Endothelial cell of umbilical vein (primary cell): ENCODE results near the gene LCE1D. TPM values are rescaled to one million over a fixed set of nuclear protein-coding genes. Genes with fewer than 3 reads are reported as not detected.

Source experiments
- BruUV-seq: library from RNA; stranded (reverse); fragments of 400-500 nt; replicated peaks from 2 replicates; lab custom pipeline; 2021; lab: Mats Ljungman, UMichigan
- CTCF ChIA-PET: fragments of 300-600, 350-600 bp; sonication (Branson Sonifier 250); formaldehyde crosslinking; loops from one replicate; lab custom pipeline; 2021; ENCODE audit warnings: antibody characterized with exemption, inconsistent platforms; lab: Charles Lee
- POLR2A ChIA-PET: fragments of 300-600, 350-600 bp; sonication (Branson Sonifier 250); formaldehyde crosslinking; loops from one replicate; lab custom pipeline; 2021; ENCODE audit warnings: antibody characterized with exemption, inconsistent platforms; lab: Charles Lee
- DNase-seq: peaks from one replicate; pipeline ENCODE4 v3.0.0-alpha.2; 2011; ENCODE audit warnings: low read depth, low spot score
- FAIRE-seq: peaks from 2 replicates; lab custom pipeline; 2011; peaks lifted over from hg19 to GRCh38; lab: Jason Lieb, UNC
- H2AFZ ChIP-seq: 2 replicates; pipeline ENCODE4 v1.6.0; 2012; ENCODE audit warnings: low read depth, low read length, control low read depth, inconsistent platforms
- H3K27ac ChIP-seq: 2 replicates; pipeline ENCODE4 v1.5.1; 2011; ENCODE audit warnings: low read depth, mild to moderate bottlenecking, control low read depth, low read length, moderate library complexity; ENCODE audit not compliant: insufficient read depth
- H3K27me3 ChIP-seq, 2 experiments: 2 replicates each; pipeline versions ENCODE4 v1.6.0 to v1.6.1; 2011; ENCODE audit warnings: low read length in 2 of 2, mixed read lengths in 1 of 2; ENCODE audit not compliant: control insufficient read depth in 2 of 2, insufficient read depth in 2 of 2
- H3K36me3 ChIP-seq, 2 experiments: 2 replicates in 1 of 2; 3 replicates in 1 of 2; pipeline ENCODE4 v1.5.1; 2011; ENCODE audit warnings: low read length in 2 of 2, mild to moderate bottlenecking in 1 of 2, moderate library complexity in 1 of 2; ENCODE audit not compliant: control insufficient read depth in 2 of 2, insufficient read depth in 2 of 2; ENCODE audit errors: extremely low read depth in 1 of 2
- H3K4me1 ChIP-seq: 3 replicates; pipeline ENCODE4 v1.5.1; 2011; ENCODE audit warnings: mild to moderate bottlenecking, low read length; ENCODE audit not compliant: control insufficient read depth, insufficient read depth; ENCODE audit errors: extremely low read depth
- H3K4me2 ChIP-seq: 2 replicates; pipeline ENCODE4 v1.6.1; 2011; ENCODE audit warnings: low read length, control low read depth, mixed read lengths; ENCODE audit not compliant: insufficient read depth
- H3K4me3 ChIP-seq, 3 experiments: fragments of 200-600 bp in 1 of 3; sonication (generic), shearing (Covaris generic) in 1 of 3; replicated peaks in 1 of 3; 2 replicates each; pipeline ENCODE4 v1.5.1; 2011 to 2016; ENCODE audit warnings: control low read depth in 3 of 3, low read length in 3 of 3, mild to moderate bottlenecking in 2 of 3, inconsistent platforms in 1 of 3, low read depth in 1 of 3, moderate library complexity in 1 of 3; ENCODE audit not compliant: insufficient read depth in 1 of 3
- H3K79me2 ChIP-seq: 2 replicates; pipeline ENCODE4 v1.6.0; 2012; ENCODE audit warnings: low read length, inconsistent platforms; ENCODE audit not compliant: control insufficient read depth, insufficient read depth
- H3K9ac ChIP-seq: replicated peaks from 2 replicates; pipeline ENCODE3; 2011; ENCODE audit warnings: low read length, control low read depth; ENCODE audit not compliant: insufficient read depth; ENCODE audit errors: extremely low read depth
- H3K9me1 ChIP-seq: replicated peaks from 3 replicates; pipeline ENCODE4 v1.6.0; 2011; ENCODE audit warnings: mild to moderate bottlenecking, low read length; ENCODE audit not compliant: control insufficient read depth, insufficient read depth; ENCODE audit errors: extremely low read depth
- H3K9me3 ChIP-seq: replicated peaks from 2 replicates; pipeline ENCODE4 v1.5.1; 2012; ENCODE audit warnings: low read length, inconsistent platforms; ENCODE audit not compliant: control insufficient read depth, insufficient read depth
- H4K20me1 ChIP-seq: replicated peaks from 2 replicates; pipeline ENCODE3; 2011; ENCODE audit warnings: mild to moderate bottlenecking, low read length; ENCODE audit not compliant: control insufficient read depth, insufficient read depth; ENCODE audit errors: extremely low read depth
- CTCF ChIP-seq, 2 donors: IDR thresholded peaks; 1 replicate in 1 of 2; 2 replicates in 1 of 2; pipeline ENCODE4 v1.5.1; 2011; ENCODE audit warnings: low read length in 2 of 2, mild to moderate bottlenecking in 2 of 2, moderate library complexity in 2 of 2, control low read depth in 1 of 2, inconsistent platforms in 1 of 2, low read depth in 1 of 2; ENCODE audit not compliant: insufficient read depth in 1 of 2; ENCODE audit errors: extremely low read depth in 1 of 2
- EZH2 ChIP-seq: IDR thresholded peaks from 2 replicates; pipeline ENCODE4 v1.6.1; 2012; ENCODE audit warnings: borderline replicate concordance, low read depth, mild to moderate bottlenecking, moderate library complexity, low read length, inconsistent platforms; ENCODE audit not compliant: severe bottlenecking
- FOS ChIP-seq: IDR thresholded peaks from 2 replicates; pipeline ENCODE4 v1.6.1; 2011; ENCODE audit warnings: mild to moderate bottlenecking, low read length, moderate library complexity, borderline replicate concordance; ENCODE audit not compliant: insufficient read depth
- GATA2 ChIP-seq: IDR thresholded peaks from 2 replicates; pipeline ENCODE4 v1.7.0; 2011; ENCODE audit warnings: low read depth, mild to moderate bottlenecking, moderate library complexity, mixed read lengths, low read length; ENCODE audit not compliant: insufficient read length, insufficient read depth
- JUN ChIP-seq: IDR thresholded peaks from 2 replicates; pipeline ENCODE4 v1.6.1; 2011; ENCODE audit warnings: borderline replicate concordance, low read depth; ENCODE audit not compliant: insufficient read length, insufficient read depth
- MAX ChIP-seq: IDR thresholded peaks from 2 replicates; pipeline ENCODE4 v1.6.1; 2011; ENCODE audit not compliant: insufficient read depth, insufficient read length
- MYC ChIP-seq: IDR thresholded peaks from one replicate; pipeline ENCODE4 v1.6.1; 2011; ENCODE audit warnings: mild to moderate bottlenecking, low read depth, low read length
- POLR2A ChIP-seq: IDR thresholded peaks from 2 replicates; pipeline ENCODE4 v1.6.1; 2012; ENCODE audit warnings: low read depth, mild to moderate bottlenecking, control low read depth, low read length
- POLR2AphosphoS5 ChIP-seq: IDR thresholded peaks from 2 replicates; pipeline ENCODE4 v1.6.1; 2012; ENCODE audit warnings: low read depth, mild to moderate bottlenecking, control low read depth, low read length, moderate library complexity; ENCODE audit not compliant: insufficient read depth
- dilution Hi-C: fragments of 300-500 bp; cut with MboI; formaldehyde crosslinking; loops from one replicate; pipeline ENCODE4 v1.15.0; 2019; ENCODE audit warnings: low sequenced_read_pairs; ENCODE audit not compliant: extremely low pct_ligation_motif_present
- intact Hi-C: fragments of 100-400 bp; cut with micrococcal nuclease; formaldehyde crosslinking; loops from one replicate; pipeline ENCODE4 v1.10.0; 2022
- polyA plus RNA-seq, 4 experiments: library from polyadenylated mRNA; depleted of rRNA in 3 of 4; stranded (reverse) in 3 of 4; unstranded in 1 of 4; fragments of >200 nt; gene quantifications; 2 replicates each; pipeline versions ENCODE4 v1.2.1 to v1.2.3, GENCODE V29; 2011 to 2012; ENCODE audit warnings: missing spikeins in 1 of 4
- total RNA-seq: library from RNA; stranded (reverse); gene quantifications from 2 replicates; pipeline ENCODE4 v1.2.3, GENCODE V29; 2021

LCE1D gene
- total and polyA plus RNA-seq, 2 donors (not counting 3 experiments of a cell fraction or from before 2014, with no cell fraction given) = not detected

- no TSS peak for BruUV-seq
- Histone ChIP-seq H3K4me2 (no peak overlapping the region), H3K36me3 (no peaks in the 10 kb centered on the region), H3K9ac (no peak overlapping the region), H3K79me2 (no peaks in the 10 kb centered on the region), H3K27ac (no peak overlapping the region), H4K20me1 (no peaks in the 10 kb centered on the region), H3K27me3 (no peaks in the 10 kb centered on the region), H3K4me1 (no peaks in the 10 kb centered on the region), H3K9me3 (no peaks in the 10 kb centered on the region), H3K9me1 (no peaks in the 10 kb centered on the region), H2AFZ (no peak overlapping the region), H3K4me3 (no peak overlapping the region)
- intact Hi-C loops = no loop called here
- ChIA-PET CTCF (no interaction called here), POLR2A (no interaction called here)
- no peak for TF ChIP-seq FOS
- TF ChIP-seq POLR2AphosphoS5 = no peak
- no peak for TF ChIP-seq POLR2A
- no peak for TF ChIP-seq JUN
- TF ChIP-seq EZH2 = no peak
- no peak for TF ChIP-seq MAX
- no peak for TF ChIP-seq GATA2
- no peak for TF ChIP-seq MYC
- TF ChIP-seq CTCF (IDR thresholded peaks at IDR 0.05; ENCODE audit: extremely low read depth in 1 of 2, insufficient read depth in 1 of 2, low read depth in 1 of 2, low read length in 2 of 2) = no peak
- dilution Hi-C loops = no loop called here
- DNase-seq = no peak
- no peak for FAIRE-seq
Observed at GRCh38 chr1:152756872-152757271, 39.6 kb upstream of the LCE1D start.
